DMS 273 (cell line): ENCODE results near the gene TNFAIP8L2.

Experiments
- DNase-seq: peaks from one replicate; lab custom pipeline; 2025; ENCODE audit not compliant: unreplicated experiment; lab: John Stamatoyannopoulos, UW

The TNFAIP8L2 gene

GRCh38 chr1:151145304-151146071 lies 11.0 kb upstream of the TNFAIP8L2 start:
- DNase-seq: peak; percentile 97

- peak; percentile 97 for DNase-seq
Measured at GRCh38 chr1:151146072-151146411, 10.4 kb upstream of the TNFAIP8L2 start.

GRCh38 chr1:151146412-151147131 lies 9.9 kb upstream of the TNFAIP8L2 start, which contains the start of gene SEMA6C:
Gene SEMA6C (minus strand): TSS chr1:151146631. CDS start chr1:151142621, 4,010 bp downstream.
- peak; percentile 100 for DNase-seq

DNA sequence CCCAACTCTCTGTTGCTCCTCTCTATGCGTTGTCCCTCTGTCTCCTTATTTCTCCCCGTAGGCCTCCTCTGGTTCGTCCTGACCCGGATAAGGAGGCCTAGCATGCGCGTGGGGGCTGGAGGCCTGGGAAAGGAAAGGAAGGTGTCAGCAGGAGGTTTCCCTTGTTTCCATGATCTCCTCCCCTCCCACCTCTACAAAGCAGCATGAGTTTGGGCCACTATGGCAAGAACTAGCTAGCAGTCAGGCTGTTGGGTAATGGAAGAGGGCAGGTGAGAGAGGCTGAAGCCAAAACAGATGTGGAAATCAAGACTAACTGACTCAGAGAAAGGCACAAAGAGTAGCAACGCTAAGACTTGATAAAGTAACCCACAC lies 9.3 kb upstream of the TNFAIP8L2 start:
- DNase-seq: no peak

- no peak for DNase-seq
Measured at GRCh38 chr1:151147665-151148064, 8.8 kb upstream of the TNFAIP8L2 start.

GRCh38 chr1:151157067-151157531 lies 650 bp downstream of the TNFAIP8L2 start:
- no peak for DNase-seq

GRCh38 chr1:151158326-151158725 lies 1.9 kb downstream of the TNFAIP8L2 start:
- no peak for DNase-seq

GRCh38 chr1:151158751-151159251 lies 2.4 kb downstream of the TNFAIP8L2 start:
- no peak for DNase-seq

GRCh38 chr1:151159373-151159772 lies 2.9 kb downstream of the TNFAIP8L2 start:
- no peak for DNase-seq

DNA sequence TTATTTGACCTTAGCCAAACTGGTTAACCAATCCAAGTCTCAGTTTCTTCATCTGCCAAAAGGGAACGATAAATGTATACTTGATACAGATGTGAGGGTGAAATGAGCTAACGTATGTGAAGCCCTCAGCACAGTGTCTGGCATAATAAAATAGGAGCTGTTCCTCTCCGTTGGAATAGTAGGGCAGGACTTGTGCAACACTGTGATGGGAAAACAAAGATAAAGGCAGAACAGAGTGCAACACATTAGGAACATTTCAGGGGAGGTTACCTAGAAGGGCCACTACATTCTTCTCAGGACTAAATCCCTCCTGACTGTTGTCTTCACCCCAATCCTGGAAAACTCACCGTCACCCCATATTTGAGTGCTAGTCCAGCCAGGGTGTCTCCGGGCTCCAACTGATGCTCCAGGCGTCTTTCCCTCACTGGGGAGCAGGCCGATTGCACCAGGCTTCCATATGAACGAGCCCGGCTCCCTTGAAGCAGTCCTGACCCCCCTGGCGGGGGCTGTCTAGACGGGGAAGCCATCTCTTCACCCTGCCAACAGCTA lies 8.4 kb downstream of the TNFAIP8L2 start:
- DNase-seq: no peak

DNA sequence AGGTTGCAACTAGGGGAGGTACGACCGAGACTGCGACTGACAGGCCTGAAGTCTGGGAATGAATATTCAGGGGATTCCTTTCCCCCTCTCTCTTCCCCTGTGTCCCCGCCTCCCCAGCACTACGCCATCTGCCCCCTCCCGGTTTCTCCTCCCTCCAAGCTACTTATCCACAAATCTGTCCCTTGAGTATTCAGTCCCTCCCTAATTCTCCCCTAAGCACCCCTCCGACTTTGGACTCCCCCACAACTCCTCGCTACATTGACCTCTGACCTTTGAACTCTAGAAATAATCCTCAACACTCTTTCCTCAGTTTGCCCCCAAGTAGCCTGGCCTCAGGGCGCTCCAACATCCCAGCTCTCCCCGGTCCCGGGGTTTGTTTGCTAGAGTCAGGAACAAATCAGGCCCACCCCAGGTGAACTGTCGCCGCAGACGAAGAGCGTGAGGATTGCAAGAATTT lies 8.9 kb downstream of the TNFAIP8L2 start:
- peak; percentile 100 for DNase-seq

DNA sequence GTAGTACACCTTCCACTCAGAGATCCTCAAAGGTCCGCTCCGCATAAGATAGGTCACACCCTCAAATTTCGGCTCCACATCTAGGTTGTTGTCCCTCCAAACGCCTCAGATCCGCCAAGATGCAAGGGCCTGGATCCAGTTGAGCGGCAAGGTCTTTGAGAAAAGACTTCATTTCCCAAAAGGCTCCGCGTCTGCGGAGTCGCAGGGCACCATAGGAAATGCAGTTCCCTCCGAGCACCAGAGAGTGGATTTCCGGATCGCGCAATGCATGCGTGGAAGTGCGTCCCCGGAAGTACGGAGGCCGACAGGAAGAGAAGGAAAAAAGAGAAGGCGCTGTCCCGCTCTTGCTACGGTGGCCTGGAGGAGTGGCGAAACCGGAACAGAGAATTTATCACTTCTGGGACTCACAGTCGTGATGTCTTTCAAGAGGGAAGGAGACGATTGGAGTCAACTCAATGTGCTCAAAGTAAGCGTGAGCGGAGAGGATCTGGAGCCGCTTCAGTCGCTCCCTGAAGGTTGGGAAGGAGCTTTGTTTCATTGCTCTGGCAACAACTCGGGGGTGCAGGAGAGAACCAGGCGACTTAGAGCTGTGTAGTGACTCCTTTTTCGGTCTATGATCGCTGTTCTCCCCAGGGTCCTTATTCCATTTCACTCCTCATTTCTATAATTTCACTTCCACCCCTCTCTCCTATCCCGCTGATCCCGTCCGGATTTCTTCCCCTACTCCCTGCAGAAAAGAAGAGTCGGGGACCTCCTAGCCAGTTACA lies 9.5 kb downstream of the TNFAIP8L2 start, which contains the start of the genes LYSMD1 and SCNM1:
Gene LYSMD1 (minus strand): TSS at position 165 of the 767 bp plus-strand sequence. CDS start 644 bp downstream, outside the sequence.
Gene SCNM1 (plus strand): TSS at position 407 of the 767 bp plus-strand sequence. CDS start 9 bp downstream, at position 416.
- peak; percentile 100 for DNase-seq

GRCh38 chr1:151166505-151166956 lies 10.1 kb downstream of the TNFAIP8L2 start:
- peak; percentile 99 for DNase-seq

GRCh38 chr1:151167116-151167515 lies 10.7 kb downstream of the TNFAIP8L2 start:
- DNase-seq: no peak

- DNase-seq: no peak
Measured at GRCh38 chr1:151171190-151171589, 14.7 kb downstream of the TNFAIP8L2 start.

DNA sequence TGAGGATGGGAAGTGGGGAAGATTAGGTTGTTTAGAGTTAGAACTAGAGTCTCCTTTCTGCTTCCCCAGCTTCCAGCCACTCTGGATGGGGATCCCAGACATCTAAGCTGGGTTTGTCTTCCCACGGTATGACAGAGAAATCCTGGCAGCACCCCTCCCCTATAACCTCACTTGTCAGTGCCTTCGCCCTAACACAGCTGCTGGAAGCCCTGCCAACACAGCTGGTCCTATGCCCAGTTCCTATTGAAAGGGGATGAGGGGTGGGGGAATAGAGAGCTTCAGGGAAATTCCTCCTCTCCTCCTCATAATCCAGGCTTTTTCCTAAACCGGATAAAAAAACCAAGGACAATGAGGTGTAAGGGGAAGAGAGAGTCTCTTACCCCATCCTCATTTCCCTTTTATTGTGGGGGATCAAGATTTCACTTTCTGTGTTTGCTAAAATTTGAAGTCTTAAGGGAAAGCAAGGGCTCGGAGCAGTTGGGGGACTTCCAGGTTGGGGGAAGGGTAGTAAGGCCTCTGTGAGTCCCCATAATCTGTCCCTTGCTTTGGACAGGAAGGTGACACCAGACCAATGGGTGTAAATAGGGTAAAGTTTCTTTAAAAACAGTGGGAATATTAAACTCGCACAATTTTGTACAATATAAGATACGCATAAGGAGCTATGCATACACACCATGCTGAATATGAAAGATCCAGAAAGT lies 18.7 kb downstream of the TNFAIP8L2 start:
- DNase-seq: peak; percentile 91

- DNase-seq: peak; percentile 99
Measured at GRCh38 chr1:151175863-151176262, 19.4 kb downstream of the TNFAIP8L2 start, which contains the start of gene TMOD4. Gene TMOD4 (minus strand): TSS chr1:151175981. CDS start chr1:151174875, 1,106 bp downstream.

DNA sequence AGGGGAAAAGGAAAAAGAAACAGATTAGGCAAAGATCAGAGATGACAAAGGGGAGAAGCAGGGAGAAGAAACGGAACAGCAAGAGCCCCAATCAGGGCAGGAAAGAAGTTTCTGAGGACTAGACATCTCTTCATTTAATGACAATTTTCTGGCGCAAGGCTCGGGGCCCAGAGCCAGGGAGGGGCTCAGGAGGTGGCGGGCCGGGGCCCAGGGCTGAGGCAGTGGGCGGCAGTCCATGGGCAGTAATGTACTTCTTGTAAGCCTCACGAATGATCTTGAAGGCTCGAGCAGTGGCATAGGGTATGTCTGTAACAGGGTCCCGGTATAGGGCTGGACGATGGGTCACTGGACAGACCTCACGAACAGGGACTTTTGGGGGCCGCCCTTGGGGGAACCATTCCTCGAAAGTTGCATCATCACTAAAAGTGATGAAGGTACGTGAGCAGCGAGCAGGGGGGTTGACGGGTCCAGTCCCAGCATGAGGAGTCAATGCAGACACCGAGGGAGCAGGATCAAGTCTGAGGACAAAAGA lies 20.1 kb downstream of the TNFAIP8L2 start:
- no peak for DNase-seq

DNA sequence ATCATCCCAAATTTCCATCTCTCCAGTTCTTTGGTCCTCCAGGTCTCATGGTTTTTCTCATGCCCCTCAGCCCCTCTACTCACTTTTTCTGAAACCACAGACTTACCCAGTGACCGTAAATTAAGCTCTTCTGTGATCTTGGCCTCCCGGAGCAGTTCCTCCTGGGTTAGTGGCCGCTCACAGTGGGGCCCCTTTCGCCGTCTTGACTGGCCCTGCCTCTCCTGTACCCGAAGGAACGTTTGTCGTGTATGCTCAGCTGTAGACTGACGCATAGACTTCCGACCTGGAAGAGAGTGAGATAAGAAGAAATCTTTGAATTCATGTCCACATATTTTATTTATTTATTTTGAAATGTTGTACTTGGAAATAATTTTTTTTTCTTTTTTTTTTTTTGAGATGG lies 27.8 kb downstream of the TNFAIP8L2 start:
- DNase-seq: no peak

DNA sequence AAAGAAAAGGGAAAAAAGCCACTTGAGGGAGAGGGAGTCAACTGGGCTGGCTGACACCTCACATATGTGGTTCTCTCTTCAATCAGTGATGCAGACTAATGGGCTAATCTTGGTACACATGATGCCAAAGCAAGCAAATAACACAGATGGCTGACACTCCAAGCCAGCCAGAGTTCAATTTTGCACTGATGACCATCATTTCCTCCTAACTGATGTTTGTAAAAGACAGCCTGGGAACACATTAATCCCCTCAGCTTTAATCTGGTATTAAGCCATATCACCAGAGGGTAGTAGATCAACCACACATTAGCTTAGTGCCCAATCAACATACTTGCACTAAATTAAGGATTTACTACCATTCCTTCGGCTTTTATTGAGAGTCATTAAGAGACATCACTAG lies 30.8 kb downstream of the TNFAIP8L2 start:
- DNase-seq: peak; percentile 95
